Non-pigmented ciliary epithelial cell (primary cell): ENCODE measurements around the gene ATG7.
"Not testable (repeated sequence)": the region's sequence is repeated elsewhere in the genome, so short reads cannot be mapped to it uniquely, and the experiment has no call there.

Experiments
- DNase-seq: peaks from one replicate; pipeline ENCODE4 v3.0.0-alpha.2; 2010; ENCODE audit warnings: low read depth

ATG7 gene

DNA sequence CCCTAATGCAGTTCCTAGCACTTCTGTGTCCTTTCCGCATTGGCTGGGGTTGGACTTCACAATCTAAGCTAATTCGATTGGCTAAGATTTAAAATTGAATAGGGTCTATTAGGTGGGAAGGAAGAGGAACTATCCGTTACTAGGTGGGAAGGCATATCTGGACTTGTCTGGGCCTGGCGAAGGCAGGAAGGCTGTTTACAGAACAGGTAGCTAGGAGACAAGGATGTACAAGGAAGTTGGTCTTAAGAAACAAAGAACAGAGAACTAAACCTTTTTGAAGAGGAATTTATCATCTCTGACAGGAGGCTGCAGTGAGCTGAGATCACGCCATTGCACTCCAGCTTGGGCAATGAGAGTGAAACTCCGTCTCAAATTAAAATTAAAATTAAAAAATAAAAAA lies 17.3 kb upstream of the ATG7 start:
- no peak for DNase-seq

DNA sequence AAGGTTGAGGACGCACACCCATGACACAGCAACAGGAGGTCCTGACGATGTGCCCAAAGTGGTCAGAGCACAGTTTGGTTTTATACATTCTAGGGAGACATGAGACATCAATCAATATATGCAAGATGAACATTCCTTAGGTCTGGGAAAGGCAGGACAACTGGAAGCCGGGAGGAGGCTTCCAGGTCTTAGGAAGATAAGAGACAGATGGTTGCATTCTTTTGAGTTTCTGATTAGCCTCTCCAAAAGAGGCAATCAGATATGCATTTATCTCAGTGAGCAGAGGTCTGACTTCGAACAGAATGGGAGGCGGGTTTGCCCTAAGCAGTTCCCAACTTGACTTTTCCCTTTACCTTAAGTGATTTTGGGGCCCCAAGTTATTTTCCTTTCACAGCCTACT lies 16.7 kb upstream of the ATG7 start:
- DNase-seq, result not testable (repeated sequence)

DNA sequence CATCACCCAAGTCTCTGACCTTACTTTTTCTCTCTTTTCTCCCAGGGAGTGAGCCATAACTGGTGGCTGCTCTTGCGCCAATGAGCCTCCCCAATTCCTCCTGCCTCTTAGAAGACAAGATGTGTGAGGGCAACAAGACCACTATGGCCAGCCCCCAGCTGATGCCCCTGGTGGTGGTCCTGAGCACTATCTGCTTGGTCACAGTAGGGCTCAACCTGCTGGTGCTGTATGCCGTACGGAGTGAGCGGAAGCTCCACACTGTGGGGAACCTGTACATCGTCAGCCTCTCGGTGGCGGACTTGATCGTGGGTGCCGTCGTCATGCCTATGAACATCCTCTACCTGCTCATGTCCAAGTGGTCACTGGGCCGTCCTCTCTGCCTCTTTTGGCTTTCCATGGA lies 13.2 kb upstream of the ATG7 start:
- no peak for DNase-seq

DNA sequence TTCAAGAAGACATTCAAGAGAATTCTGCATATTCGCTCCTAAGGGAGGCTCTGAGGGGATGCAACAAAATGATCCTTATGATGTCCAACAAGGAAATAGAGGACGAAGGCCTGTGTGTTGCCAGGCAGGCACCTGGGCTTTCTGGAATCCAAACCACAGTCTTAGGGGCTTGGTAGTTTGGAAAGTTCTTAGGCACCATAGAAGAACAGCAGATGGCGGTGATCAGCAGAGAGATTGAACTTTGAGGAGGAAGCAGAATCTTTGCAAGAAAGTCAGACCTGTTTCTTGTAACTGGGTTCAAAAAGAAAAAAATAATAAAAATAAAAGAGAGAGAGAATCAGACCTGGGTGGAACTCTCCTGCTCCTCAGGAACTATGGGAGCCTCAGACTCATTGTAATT lies 11.7 kb upstream of the ATG7 start:
- DNase-seq, result no peak

DNA sequence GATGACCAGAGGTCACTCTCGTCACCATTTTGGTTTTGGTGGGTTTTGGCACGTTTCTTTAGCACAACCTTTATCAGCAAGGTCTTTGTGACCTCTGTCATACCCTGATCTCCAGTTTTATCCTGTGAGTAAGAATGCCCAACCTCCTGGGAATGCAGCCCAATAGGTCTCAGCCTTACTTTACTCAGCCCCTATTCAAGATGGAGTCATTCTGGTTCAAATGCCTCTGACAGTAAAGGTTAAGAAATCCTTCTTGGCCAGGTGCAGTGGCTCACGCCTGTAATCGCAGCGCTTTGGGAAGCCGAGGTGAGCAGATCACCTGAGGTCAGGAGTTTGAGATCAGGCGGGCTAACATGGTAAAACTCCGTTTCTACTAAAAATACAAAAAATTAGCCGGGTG lies 3.2 kb upstream of the ATG7 start:
- DNase-seq, result no peak

DNA sequence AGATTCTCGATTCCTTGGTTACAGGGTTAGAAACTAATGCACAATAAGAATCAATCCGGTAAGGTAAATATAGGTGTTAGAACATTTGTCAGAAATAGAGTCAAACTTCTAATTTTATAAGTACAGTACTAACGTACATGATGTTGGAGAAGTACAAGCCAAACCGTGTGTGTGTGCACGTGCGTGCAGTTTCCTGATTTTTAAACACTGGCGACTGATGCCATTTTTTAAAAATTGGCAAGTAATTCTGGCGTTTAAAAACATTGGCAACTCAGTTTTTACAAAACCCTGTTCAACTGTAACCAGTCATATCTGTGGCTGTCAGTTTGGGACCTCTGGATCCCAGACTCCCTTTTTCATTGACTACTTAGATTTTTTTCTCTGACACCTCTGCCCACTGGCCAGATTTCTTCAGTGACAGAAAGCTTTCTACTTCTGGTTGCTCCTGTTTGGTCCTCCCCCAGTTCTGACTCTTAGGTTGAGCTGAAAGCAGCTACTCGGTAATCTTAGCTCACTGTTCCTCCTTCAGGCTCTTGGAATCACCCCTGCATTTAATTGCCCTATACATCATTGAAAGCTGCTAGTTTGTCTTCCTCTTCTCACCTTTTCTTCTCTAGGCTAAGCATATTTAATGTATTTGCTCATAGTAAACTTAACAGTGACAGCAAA lies 843 bp downstream of the ATG7 start:
- no peak for DNase-seq

DNA sequence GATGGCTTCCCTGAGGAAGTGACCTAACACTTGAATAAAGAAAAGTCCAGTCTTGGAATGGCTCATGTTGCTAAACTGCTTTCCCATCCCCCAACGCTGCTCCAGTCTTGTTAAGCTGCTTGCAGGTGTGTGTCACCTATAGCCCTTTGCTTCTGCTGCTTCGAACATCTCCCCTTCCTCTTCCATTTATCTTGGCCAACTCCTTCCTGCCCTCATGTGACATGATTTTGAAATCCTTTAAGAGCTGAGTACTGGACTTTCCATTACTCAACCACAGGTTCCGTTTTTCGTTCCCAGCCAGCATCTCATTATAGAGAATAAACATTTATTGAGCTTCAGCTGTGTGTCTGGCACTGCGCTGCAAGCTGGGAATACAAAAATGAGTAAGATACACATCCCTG lies 1.7 kb downstream of the ATG7 start:
- DNase-seq, result no peak

DNA sequence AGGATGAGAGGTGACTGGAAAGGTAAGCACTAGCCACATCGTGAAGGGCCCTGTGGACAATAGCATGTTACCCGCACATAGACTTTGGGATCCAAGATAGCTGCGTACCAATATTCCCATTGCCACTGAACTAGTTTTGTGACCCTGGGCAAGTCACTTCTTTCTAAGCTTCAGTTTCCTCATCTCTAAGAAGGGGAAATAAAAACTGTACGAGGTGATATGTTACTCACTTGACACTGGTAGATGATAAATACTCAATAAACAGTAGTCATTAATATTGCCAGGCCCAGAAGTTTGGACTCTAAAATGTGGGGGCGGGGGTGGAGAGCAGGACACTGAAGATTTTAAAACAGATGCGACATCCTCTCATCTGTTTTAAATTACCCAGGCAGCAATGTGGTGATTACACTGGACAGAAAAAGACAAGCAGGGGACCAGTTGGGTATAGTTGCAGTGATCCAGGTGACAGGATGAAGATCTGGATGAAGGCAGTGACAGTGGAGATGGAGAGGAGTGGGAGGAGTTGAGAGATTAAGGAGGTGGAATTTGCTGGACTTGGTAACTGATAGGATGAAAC lies 2.5 kb downstream of the ATG7 start:
- DNase-seq, result no peak

DNA sequence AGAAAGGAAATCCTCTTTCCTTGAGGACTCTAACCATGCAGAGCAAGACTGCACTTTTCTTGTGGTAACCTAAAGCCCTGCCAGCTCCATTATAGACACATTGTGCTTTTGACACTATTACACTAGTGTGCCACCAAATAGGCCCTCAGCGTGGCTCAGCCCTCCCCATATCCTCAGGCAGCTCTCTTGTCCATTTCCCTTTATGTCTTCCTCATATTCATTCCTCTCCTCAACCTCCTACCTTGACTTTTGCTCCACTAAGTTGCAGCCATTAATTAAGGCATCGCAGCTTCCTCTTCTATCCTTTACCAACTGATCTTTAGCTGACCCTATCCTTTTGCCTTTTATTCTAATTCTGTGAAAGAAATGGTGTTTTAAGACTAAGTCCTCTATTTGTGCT lies 3.7 kb downstream of the ATG7 start:
- DNase-seq, result no peak

DNA sequence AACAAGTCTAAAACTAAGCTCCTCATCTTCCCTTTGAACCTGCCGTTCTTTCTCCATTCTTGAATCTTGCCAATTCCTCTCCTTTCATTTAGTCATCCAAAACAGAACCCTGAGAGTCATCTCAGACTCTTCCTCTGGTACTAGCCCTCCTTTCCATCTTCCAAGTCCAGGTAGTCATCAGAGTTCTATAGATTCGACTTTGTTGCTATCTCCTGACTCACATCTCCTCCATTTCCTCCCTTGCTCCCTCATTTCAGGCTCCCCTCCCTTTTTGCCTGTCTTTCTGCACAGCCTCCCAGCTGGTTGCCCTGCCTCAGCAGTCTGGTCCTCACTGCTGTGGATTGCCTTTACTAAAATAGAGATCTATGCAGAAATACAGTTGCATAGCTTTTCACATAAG lies 4.7 kb downstream of the ATG7 start:
- DNase-seq, result no peak

DNA sequence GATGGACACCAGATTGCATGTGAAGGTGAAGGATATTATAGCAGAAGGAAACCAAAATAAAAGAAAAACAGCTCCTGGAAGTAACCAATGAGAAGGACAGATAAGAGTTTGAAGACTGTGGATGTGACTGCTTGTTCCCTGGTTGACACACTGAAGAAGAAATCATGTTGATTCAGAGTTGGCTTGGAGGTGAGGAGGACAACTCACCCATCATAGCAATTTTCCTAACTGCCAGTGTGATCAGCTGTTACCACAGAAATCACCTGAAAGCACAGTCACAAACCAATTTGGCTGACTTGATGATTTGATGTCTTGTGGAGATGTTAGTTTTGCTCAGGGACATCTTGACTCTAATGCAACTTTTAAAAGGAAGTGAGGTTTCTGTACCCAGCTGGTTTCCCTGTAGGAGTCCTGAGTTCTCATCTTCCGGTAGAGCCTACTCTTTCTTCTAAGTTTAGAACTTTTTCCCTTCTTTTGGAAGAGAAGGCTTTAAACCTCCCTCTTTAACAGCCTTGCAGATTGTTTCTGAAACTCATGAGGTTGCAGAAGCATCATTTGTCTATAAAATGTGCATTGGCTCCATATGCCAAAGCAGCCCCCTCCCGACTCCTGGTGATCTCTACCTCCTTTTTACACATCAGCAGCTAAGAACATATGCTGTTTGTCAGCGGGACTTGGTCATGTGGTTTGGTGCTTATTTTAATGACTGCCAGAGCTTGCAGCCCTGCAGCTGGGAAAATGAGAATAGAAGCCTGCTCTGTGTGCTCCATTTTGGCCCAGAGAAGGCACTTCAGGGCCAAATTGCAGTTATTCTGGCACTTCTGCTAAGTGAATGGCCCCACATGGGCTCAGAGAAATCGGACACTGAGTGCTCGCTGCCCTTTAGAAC lies 10.3 kb downstream of the ATG7 start:
- no peak for DNase-seq

DNA sequence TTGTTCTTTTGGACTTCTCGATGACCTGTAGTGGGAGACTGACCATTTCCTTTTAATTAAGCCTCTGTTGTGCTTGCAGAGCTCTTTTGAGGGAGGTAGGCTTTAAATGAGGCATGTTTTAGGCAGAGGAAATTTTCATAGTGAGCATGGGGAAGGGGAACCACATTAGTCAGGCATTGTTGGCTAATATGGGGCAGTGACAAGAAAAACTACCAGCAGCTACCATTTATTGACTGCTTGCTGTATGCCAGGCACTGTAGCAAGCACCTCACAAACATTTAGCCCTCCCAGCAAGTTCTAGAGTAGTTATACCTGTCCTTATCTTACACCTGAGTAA lies 10.9 kb downstream of the ATG7 start:
- DNase-seq, result no peak

DNA sequence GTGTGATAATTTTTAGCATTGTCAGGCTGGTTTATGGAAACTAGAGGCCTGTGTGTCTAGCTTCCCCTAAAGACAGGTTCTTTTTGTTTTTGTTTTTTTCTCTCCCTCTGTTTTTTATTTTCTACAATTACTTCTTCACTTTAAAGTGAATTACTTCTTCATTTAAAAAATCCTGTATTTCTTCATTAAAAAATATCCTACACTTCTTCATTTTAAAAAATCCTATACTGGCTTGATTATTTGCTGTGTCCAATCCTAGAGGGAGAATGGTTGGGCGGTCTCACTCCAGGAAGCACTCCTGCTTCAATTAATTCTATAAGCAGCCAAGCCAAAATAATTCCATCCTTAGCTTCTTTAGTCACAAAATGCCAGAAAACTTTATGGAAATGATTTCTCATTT lies 11.8 kb downstream of the ATG7 start:
- no peak for DNase-seq

DNA sequence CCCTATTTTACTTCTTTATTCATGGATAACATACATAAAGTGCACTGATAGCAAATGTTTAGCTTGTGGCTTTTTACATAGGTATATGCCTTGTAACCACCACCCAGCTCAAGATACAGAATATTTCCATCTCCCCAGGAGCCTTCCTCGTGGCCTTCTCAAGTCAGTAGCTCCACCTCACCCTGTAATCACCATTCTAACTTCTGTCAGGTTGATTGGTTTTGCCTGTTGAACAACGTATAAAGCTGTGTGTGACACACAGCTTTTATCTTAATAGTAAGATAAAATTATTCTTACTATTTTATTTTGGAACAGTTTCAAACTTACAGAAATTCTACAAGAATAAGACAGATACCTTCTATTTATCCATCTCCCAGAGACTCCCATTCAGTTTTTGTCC lies 13.3 kb downstream of the ATG7 start:
- no peak for DNase-seq

DNA sequence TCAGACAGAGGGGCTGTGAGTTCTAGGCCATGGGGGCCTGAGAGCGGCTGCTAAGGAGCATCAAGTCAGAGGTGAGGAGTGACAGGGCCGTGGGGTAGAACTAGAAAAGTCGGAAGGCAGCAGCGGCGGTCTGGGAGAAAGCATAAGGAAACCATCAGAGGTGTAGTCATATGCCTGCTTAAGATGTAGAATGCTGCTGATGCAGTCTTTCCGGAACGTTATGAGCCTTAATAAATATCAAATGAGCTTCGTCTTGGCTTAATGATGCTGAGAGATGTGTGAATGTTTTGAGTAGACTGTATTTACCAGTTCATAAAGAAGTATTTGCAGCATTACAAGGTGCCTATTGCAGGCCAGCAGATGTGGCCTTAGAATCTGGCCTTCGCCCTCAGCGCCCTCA lies 15.2 kb downstream of the ATG7 start:
- no peak for DNase-seq

DNA sequence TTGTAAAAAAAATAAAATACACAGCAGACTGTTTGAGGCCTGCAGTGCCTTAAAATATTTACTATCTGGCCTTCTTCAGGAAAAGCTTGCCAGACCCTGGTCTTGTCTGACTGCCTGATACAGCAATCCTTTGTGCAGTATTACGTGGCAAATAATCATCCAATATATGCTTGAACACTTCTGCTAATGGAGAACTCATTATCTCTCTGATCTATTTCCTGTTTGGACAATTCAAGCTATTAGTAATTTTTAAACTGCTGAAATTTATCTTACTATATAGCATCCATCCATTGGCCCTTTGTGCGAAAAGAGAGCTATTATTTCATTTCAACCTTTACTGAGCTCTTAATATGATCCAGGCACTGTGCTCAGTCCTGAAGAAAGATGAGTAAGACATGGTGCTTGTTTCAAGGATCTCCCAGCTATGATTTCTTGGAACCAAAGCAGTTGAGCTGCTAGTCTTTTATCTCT lies 15.9 kb downstream of the ATG7 start:
- no peak for DNase-seq

DNA sequence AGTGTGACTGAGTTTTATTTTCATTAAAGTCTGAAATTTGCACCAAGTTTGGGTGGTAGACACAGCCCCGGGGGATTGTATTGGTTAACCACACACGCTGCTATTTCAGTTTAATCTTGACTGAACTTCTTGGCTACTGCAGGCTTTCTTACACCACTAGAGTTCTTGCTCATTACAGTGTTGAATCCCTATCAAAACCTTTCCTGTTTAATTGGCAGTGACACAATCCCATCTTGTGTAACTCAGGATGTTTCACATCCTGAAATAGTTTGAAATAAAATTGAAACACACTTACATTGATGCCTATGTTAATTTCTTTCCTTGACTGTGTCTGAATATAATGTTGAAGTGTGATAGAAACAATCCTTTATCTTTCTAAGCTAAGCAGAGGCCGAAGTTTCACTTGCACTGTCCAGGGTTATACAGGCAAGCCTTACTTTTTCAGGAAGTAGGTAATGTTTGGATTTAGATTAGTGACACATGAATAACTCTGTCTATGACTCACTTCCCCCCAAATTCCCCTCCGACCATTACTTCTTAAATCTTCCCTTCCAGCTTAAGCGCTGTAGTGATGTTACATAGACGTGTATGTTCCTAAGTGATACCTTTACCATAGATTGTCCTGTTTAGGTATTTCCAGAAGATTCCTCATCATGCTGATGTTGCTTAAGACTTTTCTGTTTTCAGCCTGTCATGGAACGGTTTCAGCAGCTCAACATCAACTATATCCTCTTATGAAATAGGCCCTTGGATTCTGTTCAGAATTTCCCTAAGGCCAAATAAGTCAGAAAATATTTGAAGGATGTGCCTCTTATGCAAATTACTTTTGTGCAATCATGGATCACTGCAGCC lies 16.8 kb downstream of the ATG7 start:
- DNase-seq, result peak; percentile 83

DNA sequence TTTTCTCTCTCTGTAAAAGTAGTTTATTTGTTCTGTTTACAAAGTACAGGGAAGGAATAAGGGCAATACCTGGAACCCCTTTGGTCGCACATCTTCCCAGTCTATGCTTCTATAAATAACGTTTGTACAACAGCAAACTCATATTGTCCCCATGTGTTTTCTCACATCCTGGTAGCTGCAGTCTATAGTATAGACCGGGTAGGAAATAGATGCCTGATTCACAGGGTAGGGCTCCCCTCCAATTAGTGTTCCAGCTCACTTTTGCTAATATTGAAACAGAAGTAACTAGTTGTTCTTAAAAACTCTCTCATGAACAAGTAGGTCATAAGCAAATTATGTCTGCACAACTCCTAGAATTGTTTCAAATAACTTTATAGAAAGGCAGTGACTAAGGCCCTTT lies 17.7 kb downstream of the ATG7 start:
- no peak for DNase-seq

DNA sequence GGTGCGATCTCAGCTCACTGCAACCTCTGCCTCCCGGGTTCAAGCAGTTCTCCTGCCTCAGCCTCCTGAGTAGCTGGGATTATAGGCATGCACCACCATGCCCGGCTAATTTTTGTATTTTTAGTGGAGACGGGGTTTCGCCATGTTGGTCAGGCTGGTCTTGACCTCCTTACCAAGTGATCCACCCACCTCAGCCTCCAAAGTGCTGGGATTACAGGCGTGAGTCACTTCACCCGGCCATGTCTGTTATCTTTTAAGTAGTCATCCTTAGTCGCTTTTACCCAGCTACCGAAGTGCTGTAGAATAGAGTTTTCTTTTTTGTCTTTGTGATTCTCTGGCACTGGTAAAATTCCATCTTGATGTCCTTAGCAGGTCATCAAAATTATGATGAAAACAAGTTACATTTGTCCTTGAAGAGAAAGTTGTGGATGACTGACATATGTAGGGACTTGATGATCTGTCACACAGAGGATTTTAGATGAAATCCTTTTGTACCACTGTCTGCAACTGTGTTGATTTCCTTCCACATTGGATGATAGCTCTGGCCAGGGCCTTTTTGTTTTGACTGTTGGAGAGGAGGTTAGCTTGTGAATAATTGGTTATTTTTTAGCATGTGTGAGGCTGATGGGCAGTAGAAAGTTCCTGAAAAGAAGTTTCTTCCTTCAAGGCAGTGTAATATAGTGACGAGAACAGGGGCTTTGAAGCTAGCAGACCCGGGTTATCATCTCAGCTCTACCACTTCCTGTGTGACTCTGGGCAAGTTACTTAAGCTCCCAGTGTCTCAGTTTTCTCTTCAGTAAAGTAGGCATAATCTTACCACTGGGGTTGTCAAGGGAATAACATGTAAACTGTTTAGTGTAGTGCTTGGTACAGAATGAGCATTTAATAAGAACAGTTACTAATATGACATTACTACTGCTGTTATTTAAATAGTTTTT lies 18.8 kb downstream of the ATG7 start:
- peak; percentile 69 for DNase-seq

DNA sequence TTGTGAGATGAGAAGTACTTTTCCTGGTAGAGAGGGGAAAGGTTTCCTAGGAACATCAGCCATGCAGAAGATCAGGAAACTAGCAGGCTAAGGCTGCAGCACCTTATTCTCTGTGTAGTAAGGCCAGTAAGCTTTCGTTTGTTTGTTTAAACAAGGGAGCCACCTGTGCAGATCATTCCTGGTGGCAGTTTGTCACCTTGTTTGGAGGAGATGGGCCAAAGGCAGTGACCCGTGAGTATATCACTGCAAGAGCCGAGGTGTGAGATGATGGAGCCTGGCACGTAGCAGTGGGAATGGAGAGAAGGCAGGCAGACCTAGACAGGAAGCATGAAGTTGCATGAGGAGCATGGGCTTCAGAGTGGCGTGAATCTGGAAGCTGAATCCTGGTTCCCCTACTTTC lies 19.6 kb downstream of the ATG7 start:
- DNase-seq, result no peak

DNA sequence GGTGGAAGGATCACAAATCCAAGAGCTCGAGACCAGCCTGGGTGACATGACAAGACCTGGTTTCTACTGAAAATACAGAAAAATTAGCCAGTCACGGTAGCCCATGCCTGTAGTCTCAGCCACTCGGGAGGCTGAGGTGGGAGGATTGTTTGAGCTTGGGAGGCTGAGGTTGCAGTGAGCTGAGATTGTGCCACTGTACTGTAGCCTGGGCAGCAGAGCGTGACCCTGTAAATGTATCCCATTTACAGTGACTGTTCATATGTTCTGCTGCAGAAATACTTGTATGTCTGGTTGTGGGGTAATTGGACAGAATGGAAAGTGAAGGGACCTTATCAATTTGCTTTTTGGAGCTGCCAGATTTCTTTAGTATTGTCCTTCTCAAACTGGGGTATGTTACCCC lies 24.9 kb downstream of the ATG7 start:
- no peak for DNase-seq
